ENCODE results near the gene TEAD1.

- TF ChIP-seq EZH2 (IDR thresholded peaks at IDR 0.05; ENCODE audit: low read depth) (no peak), CTCF (conservative IDR thresholded peaks at IDR 0.05) (no peak)
These were observed 99.4 kb downstream of the TEAD1 start for GRCh38 chr11:12773591-12773990.
